HG03139 (cell line): ENCODE results near the gene SELL.
"Not testable (repeated sequence)": the region's sequence is repeated elsewhere in the genome, so short reads cannot be mapped to it uniquely, and the experiment has no call there.

Source experiments
- ATAC-seq: cut with Tn5 transposase; IDR thresholded peaks from one replicate; pipeline ENCODE4 v1.9.1; 2021; ENCODE audit not compliant: unreplicated experiment

The SELL gene

GRCh38 chr1:169707912-169708604 is 3.4 kb downstream of the SELL start:
- ATAC-seq: no peak

GRCh38 chr1:169704797-169705196 is 6.6 kb downstream of the SELL start:
- ATAC-seq: no peak

- ATAC-seq: no peak
Observed at GRCh38 chr1:169701261-169702005, 10.0 kb downstream of the SELL start.

GRCh38 chr1:169699707-169700106 is 11.7 kb downstream of the SELL start:
- ATAC-seq: no peak

- ATAC-seq: no peak
Observed at GRCh38 chr1:169698976-169699375, 12.4 kb downstream of the SELL start.

- ATAC-seq: peak; percentile 40
Observed at GRCh38 chr1:169697755-169698154, 13.7 kb downstream of the SELL start.

- no peak for ATAC-seq
Observed at GRCh38 chr1:169696273-169697100, 14.9 kb downstream of the SELL start.

GRCh38 chr1:169694304-169695075 is 16.9 kb downstream of the SELL start:
- peak; percentile 38 for ATAC-seq

GRCh38 chr1:169692756-169693460 is 18.5 kb downstream of the SELL start:
- ATAC-seq: no peak

- ATAC-seq: no peak
Observed at GRCh38 chr1:169690489-169690888, 20.9 kb downstream of the SELL start.

- ATAC-seq: no peak
Observed at GRCh38 chr1:169689395-169689794, 22.0 kb downstream of the SELL start.

- ATAC-seq: not testable (repeated sequence)
Observed at GRCh38 chr1:169688377-169688776, 23.0 kb downstream of the SELL start.

GRCh38 chr1:169683661-169684060 is 27.8 kb downstream of the SELL start:
- no peak for ATAC-seq

GRCh38 chr1:169683168-169683567 is 28.3 kb downstream of the SELL start:
- not testable (repeated sequence) for ATAC-seq

GRCh38 chr1:169682071-169682470 is 29.3 kb downstream of the SELL start:
- ATAC-seq: no peak

GRCh38 chr1:169681140-169681539 is 30.3 kb downstream of the SELL start:
- no peak for ATAC-seq

- ATAC-seq: no peak
Observed at GRCh38 chr1:169680377-169681019, 30.9 kb downstream of the SELL start.

GRCh38 chr1:169679692-169680091 is 31.7 kb downstream of the SELL start:
- ATAC-seq: no peak

GRCh38 chr1:169676001-169676400 is 35.4 kb downstream of the SELL start:
- ATAC-seq: no peak

GRCh38 chr1:169670836-169671235 is 40.6 kb downstream of the SELL start:
- ATAC-seq: no peak
